NCI-H187 (cell line): ENCODE data around the gene TTLL10.

ENCODE experiments used
- DNase-seq, 2 experiments: peaks; one replicate each; lab custom pipeline; 2025; lab: John Stamatoyannopoulos, UW

Gene TTLL10

DNA sequence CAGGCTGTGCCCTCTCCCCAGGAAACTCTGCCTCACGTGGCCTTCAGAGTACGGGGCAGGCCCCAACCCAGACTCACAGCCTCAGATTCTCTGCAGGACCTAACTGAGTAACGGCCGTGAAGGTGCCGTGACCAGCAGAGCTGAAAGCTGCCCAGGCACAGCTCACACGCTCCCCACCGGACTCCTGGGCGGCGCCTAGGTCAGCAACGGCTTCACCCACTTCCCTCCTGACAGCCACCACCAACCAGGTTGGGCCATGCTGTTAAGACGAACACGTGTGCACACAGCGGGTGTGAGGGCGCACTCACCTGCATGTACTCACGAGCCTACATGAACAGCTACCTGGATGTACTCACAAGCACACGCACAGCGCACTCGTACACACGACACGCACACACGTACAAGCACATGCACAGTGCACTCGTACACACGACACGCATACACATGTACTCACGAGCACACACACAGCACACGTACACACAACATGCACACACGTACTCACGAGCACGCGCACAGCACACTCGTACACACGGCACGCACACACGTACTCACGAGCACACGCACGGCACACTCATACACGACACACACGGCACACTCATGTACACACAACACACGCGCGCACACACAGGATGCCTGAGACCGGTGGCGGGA, 49.0 kb downstream of the TTLL10 start:
- no peak for DNase-seq

DNA sequence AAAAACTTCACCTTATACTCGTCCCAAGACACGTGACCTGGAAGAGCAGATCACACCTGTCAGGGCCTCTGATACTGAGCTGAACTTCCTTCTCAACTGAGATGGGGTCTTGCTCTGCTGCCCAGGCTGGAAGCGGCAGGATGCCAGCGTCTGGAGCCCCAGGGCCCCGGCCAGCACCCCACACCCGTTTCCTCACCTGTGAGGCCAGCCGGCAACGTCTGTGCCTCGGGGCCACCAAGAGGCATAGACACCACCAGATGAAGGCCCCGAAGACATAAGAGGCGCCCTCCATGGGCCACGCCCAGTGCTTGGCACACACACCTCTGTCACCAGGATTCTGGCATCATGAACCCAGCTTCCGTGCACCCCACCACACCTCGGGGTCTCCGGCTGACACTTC, 49.6 kb downstream of the TTLL10 start:
- no peak for DNase-seq

DNA sequence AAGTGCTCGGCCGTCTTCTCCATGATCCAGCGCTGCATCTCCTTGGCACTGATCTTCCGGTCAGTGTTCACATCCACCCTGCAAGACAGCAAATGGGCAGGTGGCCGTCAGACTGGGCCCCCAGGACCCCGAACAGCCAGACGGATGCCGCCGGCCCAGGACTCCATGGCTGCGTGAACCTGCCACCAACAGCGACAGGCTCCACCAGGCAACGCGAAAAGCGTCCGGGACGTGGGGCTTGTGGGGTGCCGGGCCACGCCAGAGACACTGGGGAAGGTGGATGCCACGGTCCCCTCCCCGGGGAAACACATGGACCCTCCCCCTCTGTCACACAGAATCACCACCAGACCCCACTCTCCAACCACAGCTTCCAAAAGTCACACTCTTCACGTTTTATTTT, 50.2 kb downstream of the TTLL10 start:
- DNase-seq: no peak

DNA sequence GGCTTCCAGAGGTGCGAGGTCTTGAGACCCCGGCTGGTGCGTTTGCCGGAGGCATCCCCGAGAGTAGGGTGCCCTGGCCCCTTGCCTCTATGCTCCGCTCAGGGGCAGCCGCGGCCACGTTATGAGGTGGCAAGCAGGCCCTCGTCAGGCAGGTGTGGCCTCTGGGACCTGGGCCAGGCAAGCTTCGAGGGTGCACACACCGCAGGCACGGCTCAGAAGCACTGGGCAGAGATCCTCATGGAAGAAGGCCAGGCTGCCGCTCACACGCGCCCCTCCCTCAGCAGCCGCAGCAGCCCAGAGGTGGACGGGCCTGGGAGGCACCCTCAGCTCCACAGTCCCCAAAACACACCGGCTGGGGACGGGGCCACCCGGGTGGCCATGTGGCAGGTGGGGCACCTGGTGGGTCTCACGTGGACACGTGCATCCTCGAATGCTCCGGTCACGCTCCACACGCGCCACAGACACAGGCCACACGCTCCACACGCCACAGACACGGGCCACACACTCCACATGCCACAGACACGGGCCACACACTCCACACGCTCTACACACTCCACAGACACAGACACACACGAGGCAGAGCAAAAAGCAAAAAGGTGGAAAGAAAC, 51.7 kb downstream of the TTLL10 start:
- DNase-seq: no peak

DNA sequence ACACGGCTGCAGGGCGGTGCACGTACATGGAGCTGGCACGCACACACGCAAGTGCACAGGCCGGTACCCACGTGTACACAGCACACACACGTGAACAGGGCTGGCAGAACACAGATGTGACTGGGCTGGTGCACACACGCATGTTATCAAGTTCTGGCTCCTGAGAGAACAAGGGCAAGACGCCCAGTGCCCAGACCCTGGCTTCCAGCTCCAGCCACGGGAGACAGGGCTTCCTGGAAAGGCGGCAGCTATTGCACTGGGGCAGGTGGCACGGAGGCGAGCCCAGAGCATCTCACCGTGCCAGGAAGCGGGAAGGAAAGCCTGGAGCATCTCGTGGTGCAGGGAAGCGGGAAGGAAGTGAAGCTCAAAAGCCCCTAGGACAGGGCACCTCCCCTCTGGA, 52.2 kb downstream of the TTLL10 start:
- DNase-seq: no peak

DNA sequence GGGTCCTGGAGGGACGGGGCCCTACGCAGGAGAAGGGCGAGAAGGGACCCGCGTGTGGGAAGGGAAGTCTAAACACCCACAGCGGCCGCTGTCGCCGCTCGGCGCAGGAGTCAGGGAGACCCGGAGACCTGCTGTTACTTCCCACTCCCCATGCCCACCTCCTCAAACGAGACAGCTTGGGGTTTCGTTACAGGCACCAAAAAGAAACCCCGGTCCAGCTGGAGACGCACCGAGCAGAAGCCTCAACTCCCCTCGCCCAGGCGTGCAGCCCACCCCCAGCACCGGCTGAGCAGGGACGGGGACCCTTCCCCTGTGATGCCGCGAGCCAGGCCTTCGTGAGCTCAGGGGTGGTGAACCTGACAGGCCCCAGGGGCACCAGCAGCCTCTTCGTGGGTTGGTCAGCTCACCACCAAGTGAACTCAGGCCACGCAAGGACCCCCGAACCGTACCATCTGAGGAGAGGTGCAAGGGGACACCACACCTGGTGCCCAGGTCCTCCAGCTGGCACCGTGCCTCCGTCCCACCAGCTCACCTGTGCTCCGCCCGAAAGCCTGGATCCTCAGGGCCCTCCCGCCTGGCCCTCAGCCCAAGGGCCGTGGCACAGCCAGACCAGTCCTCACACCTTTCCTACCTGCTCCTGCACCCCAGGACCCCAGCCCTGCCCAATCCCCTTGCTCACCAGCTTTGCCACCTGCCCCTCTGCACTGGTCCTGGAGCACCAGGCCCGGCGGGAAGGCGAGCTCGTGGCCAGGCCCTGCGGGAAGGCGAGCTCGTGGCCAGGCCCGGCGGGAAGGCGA, 53.1 kb downstream of the TTLL10 start:
- DNase-seq: no peak

DNA sequence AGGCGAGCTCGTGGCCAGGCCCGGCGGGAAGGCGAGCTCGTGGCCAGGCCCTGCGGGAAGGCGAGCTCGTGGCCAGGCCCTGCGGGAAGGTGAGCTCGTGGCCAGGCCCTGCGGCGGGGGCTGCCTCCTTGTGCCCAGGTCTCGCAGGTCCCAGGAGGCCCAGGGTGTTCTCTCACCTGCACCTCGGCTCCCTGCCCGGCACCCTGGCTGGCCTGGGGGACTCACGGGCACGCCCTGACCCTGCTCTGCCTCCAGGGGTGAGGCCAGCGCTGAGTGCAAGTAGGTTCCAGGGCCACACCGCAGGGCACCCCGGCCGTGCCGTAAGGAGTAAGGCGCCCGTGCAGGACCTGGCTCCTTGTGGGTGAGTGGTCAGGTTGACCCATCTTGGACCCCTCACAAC, 53.7 kb downstream of the TTLL10 start:
- DNase-seq: no peak

DNA sequence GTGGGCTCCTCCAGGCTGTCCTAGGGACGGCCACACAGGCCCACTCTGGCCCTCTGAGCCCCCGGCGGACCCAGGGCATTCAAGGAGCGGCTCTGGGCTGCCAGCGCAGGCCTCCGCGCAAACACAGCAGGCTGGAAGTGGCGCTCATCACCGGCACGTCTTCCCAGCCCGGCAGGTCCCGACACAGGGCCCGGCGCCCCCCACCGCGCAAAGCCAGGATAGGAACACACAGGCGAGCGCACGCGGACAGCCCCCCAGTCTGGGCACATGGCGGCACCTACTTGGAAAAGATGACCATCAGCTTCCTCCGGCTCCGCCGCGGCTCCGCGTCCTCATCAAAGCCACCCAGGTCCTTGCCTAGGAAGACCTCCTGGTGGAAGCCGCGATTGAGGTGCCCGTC, 54.5 kb downstream of the TTLL10 start:
- no peak for DNase-seq

DNA sequence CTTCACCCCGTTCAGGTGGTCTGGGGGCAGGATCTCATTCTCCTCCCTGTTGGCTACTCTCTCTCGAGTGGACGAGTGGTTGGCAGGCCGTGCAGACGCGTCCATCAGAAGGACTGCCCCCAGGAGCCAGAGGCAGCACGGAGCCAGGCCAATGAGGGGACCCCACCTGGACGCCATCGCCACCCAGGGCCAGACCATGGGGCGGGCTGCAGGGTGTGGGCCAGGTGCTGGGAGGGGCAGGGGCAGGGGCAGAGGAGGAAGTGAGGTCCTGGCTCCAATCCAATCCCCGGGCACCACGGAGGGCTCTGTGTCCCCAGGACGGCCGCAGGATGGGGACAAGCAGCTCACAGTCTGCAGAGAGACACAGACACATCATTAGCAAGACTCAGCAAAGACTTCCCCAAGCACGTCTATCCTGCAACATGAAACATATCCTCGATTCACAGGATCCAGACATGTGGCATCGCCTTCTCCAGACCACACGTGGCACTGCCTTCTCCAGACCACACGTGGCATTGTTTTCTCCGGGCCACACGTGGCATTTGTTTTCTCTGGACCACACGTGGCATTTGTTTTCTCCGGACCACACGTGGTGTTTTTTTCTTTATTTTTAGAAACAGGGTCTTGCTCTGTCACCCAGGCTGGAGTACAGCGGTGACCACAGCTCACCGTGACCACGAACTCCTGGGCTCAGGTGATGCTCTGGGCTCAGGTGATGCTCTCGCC, 55.1 kb downstream of the TTLL10 start:
- DNase-seq: no peak

DNA sequence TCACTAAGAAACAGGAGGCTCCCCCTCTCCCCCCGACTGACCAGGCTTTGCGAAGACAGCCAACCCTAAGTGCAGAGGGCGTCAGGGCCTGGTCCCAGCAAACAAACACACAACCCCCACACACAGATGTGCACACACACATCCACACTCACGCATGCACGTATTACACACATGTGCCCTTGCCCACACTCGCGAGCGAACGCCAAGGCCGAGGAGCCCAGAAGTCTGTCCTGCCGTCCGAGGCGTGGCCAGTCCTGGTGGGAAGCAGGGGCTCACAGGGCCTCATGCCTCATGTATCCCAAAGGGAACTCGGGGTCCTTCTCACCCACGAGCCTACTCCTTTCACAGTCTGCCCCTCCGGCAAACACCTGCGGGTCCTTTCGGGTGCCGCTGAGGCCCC, 56.1 kb downstream of the TTLL10 start:
- DNase-seq: no peak

DNA sequence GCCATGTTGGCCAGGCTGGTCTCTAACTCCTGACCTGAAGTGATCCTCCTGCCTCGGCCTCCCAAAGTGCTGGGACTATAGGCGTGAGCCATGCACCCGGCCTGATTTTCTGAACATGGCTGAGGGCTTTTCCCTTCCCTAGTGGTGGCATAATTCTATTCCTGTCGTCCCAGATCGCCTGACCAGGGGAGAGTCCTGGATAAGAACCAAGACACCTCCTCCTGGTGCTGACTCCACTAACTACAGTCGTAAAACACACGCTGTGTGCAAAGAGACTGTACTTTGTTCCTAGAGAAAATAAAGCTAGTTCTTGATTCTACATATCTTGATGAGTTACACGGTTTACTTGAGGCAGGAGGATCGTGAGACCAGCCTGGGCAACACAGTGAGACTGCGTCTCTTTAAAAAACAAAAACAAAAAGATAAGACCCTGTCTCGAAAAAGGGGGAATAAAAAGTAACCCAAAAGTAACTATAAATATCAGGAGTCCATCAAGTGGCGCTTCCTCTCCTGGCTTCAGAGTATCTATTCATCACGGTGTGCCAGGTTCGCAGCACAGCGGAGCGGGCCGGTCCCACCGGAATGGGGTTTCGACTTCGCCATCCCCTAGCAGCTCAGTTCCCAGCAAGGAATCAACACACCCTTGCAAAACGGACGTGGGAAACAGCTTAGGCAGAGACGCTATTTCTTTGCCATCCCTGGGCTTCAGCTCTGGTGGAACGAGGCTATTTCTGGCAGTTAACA, 57.1 kb downstream of the TTLL10 start:
- DNase-seq: no peak

DNA sequence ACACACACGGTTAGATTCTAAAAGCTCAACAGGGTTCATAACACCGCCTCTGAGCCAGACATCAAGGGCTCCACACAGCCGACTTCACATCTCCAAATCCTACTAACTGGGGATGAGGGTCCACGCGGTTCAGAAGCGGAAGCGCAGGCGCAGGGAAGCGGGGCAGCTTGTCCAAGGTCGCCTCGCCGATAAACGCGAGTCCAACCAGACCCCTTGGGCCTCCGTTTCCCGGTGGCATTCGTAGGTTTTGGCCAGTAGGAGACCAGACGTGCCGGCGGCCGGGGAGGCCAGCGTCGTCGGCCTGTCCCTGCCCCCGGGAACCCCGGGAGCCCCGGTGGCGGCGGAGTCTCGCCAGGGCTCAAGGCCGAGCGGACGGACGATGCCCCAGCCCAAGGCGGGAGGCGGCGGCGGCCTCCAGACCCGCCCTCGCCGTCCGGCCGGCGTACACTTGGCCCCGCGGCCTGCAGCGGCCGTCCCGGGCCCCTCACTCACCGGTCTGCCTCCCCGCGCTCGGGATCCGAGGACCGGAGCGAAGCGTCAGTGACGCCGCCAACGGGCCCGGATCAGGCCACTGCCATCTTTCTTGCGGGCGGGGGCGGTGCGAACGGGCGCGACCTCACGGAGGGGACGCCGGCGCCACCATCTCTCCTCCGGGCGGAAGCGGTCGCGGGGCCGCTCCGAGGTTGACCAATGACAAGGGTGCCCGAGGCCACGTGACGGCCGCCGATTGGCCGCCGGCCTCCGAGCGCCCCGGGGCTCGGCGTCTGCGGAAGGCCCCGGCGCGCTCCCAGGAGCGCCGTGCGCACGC, 57.9 kb downstream of the TTLL10 start, which contains the start of gene SDF4:
TSS of gene SDF4 (minus strand) at position 602 of the 808 bp plus-strand sequence. CDS start 3,229 bp downstream, outside the sequence.
- peak; percentile 88 to 97 for DNase-seq

DNA sequence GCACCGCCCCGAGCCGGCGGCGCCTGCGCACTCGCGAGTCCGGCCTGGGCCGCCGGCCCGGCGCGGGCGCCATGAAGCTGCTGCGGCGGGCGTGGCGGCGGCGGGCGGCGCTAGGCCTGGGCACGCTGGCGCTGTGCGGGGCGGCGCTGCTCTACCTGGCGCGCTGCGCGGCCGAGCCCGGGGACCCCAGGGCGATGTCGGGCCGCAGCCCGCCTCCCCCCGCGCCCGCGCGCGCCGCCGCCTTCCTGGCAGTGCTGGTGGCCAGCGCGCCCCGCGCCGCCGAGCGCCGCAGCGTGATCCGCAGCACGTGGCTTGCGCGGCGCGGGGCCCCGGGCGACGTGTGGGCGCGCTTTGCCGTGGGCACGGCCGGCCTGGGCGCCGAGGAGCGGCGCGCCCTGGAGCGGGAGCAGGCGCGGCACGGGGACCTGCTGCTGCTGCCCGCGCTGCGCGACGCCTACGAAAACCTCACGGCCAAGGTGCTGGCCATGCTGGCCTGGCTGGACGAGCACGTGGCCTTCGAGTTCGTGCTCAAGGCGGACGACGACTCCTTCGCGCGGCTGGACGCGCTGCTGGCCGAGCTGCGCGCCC, 58.6 kb downstream of the TTLL10 start, which contains the start of gene B3GALT6:
TSS of gene B3GALT6 (plus strand) at position 30 of the 588 bp plus-strand sequence. CDS start at position 72, 42 bp downstream.
- no peak for DNase-seq

DNA sequence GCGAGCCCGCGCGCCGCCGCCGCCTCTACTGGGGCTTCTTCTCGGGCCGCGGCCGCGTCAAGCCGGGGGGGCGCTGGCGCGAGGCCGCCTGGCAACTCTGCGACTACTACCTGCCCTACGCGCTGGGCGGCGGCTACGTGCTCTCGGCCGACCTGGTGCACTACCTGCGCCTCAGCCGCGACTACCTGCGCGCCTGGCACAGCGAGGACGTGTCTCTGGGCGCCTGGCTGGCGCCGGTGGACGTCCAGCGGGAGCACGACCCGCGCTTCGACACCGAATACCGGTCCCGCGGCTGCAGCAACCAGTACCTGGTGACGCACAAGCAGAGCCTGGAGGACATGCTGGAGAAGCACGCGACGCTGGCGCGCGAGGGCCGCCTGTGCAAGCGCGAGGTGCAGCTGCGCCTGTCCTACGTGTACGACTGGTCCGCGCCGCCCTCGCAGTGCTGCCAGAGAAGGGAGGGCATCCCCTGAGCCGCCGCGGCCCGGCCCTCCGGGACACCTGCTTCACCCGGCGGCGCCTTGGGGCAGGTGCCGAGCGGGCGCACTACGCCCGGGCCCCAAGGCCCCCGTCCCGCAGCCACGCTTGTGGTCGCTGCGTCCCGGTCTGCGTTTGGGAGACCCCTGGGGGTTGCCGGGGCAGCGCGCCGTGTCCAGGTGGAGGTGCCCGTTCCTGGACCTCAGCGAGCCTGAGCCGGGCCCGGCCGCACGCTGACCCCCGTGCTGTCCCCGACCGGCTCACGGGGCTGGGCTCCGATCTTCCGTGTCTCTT, 59.3 kb downstream of the TTLL10 start:
- DNase-seq: no peak

DNA sequence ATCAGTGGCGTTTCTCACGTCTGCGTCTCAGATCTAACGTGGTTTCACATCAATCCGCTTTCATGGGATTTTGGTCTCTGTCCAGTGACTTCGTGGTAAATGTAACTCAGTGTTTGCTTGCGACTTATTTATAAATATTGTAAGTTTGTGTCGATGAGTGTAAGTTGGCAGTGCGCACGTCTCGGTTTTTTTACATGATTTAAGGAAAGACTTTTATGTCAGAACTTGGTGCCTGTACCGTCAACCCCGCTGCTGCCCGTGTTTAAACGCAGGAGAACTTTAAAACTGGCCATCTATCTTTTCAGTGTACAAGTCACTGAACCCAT, 59.9 kb downstream of the TTLL10 start:
- no peak for DNase-seq

DNA sequence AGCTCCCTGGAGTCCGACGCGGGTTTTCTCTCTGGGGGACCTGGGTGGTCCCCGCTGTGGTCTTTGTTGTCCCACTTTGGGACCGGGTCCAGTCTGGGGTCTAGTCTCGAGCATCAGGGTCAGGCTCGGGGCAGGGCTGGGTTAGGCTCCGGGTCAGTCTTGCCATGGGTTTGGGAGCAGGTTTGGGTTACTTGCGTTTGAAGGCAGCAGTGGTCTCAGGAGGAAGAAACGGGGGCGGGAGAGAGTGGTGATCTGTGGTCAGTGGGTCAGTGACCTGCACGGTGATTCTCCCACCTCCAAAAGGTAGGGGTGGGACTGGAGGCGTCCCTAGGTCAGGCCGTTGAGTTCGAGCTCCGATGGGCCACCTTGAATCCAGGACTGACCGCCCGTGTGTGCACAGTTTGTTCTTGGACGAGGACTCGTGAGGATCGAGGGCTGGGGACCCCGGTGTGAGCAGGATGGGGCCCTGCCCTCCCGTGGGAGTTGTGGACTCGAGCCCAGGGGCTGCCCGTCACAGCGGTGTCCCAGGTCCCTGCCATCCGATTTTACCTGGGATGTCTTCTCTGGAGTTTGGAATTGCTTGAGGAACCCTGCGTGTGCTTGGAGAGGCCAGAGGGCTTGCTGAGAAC, 60.6 kb downstream of the TTLL10 start:
- no peak for DNase-seq

DNA sequence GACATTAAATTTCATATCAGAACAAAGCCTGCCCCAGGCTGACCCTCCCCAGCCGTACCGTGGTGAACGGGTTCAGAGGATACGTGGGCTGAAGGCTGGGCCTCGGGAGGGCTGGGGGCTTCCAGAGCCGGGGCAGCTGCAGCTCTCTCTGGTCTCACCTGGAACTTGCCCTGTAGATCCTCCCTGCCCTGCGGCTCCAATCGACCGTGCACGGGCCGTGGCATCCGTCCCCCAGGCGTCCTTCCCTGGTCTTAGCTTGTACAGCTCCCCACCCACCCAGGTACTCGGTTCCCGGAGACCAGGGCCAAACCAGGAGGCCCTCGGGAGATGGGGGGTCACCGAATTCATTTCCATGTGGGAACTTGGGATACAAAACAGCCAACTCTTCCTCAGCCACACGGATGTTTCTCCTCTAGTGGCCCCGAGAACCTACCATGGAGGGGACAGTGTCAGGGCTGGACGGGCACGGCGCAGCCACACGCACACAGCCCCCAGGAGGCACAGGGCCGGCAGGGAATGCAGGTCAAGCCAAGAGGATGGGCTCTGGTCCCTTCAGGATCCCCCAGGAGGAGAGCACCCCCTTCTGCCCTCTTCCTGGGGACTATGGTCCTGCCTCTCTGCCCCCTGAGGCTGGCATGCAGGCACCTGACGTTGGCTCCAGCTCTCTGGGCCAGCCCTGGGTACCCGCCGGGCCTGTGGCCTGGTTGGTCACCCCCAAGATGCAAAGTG, 61.5 kb downstream of the TTLL10 start:
- DNase-seq: no peak

DNA sequence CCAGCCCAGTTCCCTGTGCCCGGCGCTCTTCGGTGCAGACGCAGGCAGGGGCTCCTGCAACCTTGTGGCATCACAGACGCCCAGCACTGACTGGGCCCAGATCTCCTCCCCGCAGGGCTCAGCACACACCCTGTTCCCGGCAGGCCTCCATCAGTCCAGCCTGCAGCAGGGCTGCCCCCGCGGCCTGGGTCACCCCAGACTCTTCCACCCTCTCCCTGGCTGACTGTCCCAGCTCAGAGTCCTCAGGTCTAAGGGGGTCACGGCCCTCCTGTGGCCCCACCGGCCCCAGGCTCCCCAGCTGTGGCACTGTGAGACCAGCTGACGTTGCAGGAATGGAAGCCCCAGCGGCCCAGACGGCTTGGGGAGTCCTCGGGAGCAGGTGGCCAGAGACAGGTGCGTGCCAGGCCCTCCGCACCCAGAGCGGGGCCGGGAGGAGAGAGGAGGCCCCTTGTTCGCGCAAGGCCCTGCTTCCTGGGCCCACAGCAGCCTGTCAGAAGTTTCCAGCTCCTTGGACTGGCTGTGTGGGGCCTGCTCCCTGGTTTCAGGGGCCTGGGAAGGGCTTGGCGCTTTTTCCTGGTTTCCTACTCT, 62.6 kb downstream of the TTLL10 start:
- DNase-seq: no peak
